HG03139 (cell line): ENCODE measurements around the gene KIF5A.
"Not testable (repeated sequence)": the region's sequence is repeated elsewhere in the genome, so short reads cannot be mapped to it uniquely, and the experiment has no call there.

Experiments
- ATAC-seq: cut with Tn5 transposase; IDR thresholded peaks from one replicate; pipeline ENCODE4 v1.9.1; 2021; ENCODE audit not compliant: unreplicated experiment

KIF5A gene

GRCh38 chr12:57617942-57618341 lies 68.1 kb downstream of the KIF5A start:
- no peak for ATAC-seq

GRCh38 chr12:57618431-57618830 lies 68.6 kb downstream of the KIF5A start:
- ATAC-seq, result not testable (repeated sequence)

GRCh38 chr12:57618966-57619433 lies 69.2 kb downstream of the KIF5A start:
- no peak for ATAC-seq

- ATAC-seq, result no peak
Measured at GRCh38 chr12:57619434-57620244, 69.8 kb downstream of the KIF5A start.

GRCh38 chr12:57620245-57620935 lies 70.5 kb downstream of the KIF5A start:
- no peak for ATAC-seq

GRCh38 chr12:57620936-57621496 lies 71.2 kb downstream of the KIF5A start:
- no peak for ATAC-seq

- ATAC-seq, result no peak
Measured at GRCh38 chr12:57621497-57622292, 71.9 kb downstream of the KIF5A start.

GRCh38 chr12:57622293-57623245 lies 72.7 kb downstream of the KIF5A start:
- no peak for ATAC-seq

- ATAC-seq, result no peak
Measured at GRCh38 chr12:57623385-57623784, 73.5 kb downstream of the KIF5A start.

- no peak for ATAC-seq
Measured at GRCh38 chr12:57623811-57624390, 74.1 kb downstream of the KIF5A start.

- no peak for ATAC-seq
Measured at GRCh38 chr12:57624441-57625220, 74.8 kb downstream of the KIF5A start.

- ATAC-seq, result no peak
Measured at GRCh38 chr12:57625261-57626032, 75.6 kb downstream of the KIF5A start.

GRCh38 chr12:57626111-57626920 lies 76.5 kb downstream of the KIF5A start:
- no peak for ATAC-seq

GRCh38 chr12:57626921-57627445 lies 77.1 kb downstream of the KIF5A start:
- no peak for ATAC-seq

- no peak for ATAC-seq
Measured at GRCh38 chr12:57627501-57628279, 77.8 kb downstream of the KIF5A start.
